Fibroblast of lung (primary cell): ENCODE data around the gene HMCES. TPM values are rescaled to one million over a fixed set of nuclear protein-coding genes. Genes with fewer than 3 reads are reported as not detected.
"Not testable (repeated sequence)": the region's sequence is repeated elsewhere in the genome, so short reads cannot be mapped to it uniquely, and the experiment has no call there.

Source experiments
- DNase-seq, 2 donors: peaks; one replicate each; pipeline versions ENCODE4 v3.0.0 to v3.0.0-alpha.2; 2010; ENCODE audit warnings: low read depth in 2 of 2
- H2AFZ ChIP-seq: 2 replicates; pipeline ENCODE4 v1.5.1; 2012; ENCODE audit warnings: low read length, control low read depth, inconsistent platforms
- H3K27ac ChIP-seq: 2 replicates; pipeline ENCODE4 v1.5.1; 2011; ENCODE audit warnings: low read length, control low read depth; ENCODE audit not compliant: insufficient read depth
- H3K27me3 ChIP-seq: 2 replicates; pipeline ENCODE4 v1.5.1; 2011; ENCODE audit warnings: mild to moderate bottlenecking, low read length; ENCODE audit not compliant: control insufficient read depth, insufficient read depth
- H3K36me3 ChIP-seq: 2 replicates; pipeline ENCODE4 v1.5.1; 2011; ENCODE audit warnings: low read length; ENCODE audit not compliant: control insufficient read depth, insufficient read depth
- H3K4me1 ChIP-seq: 2 replicates; pipeline ENCODE4 v1.5.1; 2011; ENCODE audit warnings: low read length; ENCODE audit not compliant: control insufficient read depth, insufficient read depth; ENCODE audit errors: extremely low read depth
- H3K4me2 ChIP-seq: 2 replicates; pipeline ENCODE4 v1.5.1; 2011; ENCODE audit warnings: low read length, control low read depth; ENCODE audit not compliant: insufficient read depth; ENCODE audit errors: extremely low read depth
- H3K4me3 ChIP-seq, 4 experiments: fragments of 200-600 bp in 1 of 4; sonication (generic) in 1 of 4; replicated peaks in 1 of 4; 2 replicates each; pipeline ENCODE4 v1.5.1; 2011 to 2016; ENCODE audit warnings: low read length in 4 of 4, low read depth in 3 of 4, mild to moderate bottlenecking in 3 of 4, control low read depth in 2 of 4, inconsistent platforms in 1 of 4, mixed read lengths in 1 of 4; ENCODE audit not compliant: insufficient read depth in 1 of 4; ENCODE audit errors: control extremely low read depth in 1 of 4
- H3K79me2 ChIP-seq: 2 replicates; pipeline ENCODE4 v1.5.1; 2012; ENCODE audit warnings: mild to moderate bottlenecking, low read length, inconsistent platforms; ENCODE audit not compliant: control insufficient read depth, insufficient read depth
- H3K9ac ChIP-seq: 2 replicates; pipeline ENCODE4 v1.5.1; 2011; ENCODE audit warnings: mild to moderate bottlenecking, low read length, control low read depth; ENCODE audit not compliant: insufficient read depth
- H3K9me3 ChIP-seq: 2 replicates; pipeline ENCODE4 v1.5.1; 2012; ENCODE audit warnings: low read depth, low read length; ENCODE audit not compliant: control insufficient read depth, insufficient read depth
- H4K20me1 ChIP-seq: 2 replicates; pipeline ENCODE4 v1.5.1; 2011; ENCODE audit warnings: low read length; ENCODE audit not compliant: control insufficient read depth, insufficient read depth; ENCODE audit errors: extremely low read depth
- CTCF ChIP-seq, 2 donors: IDR thresholded peaks in 1 of 2; conservative IDR thresholded peaks in 1 of 2; 1 replicate in 1 of 2; 2 replicates in 1 of 2; pipeline ENCODE4 v1.5.1; 2011 to 2012; ENCODE audit warnings: low read length in 2 of 2, control low read depth in 1 of 2, inconsistent platforms in 1 of 2, low read depth in 1 of 2, mild to moderate bottlenecking in 1 of 2
- EZH2 ChIP-seq: IDR thresholded peaks from 2 replicates; pipeline ENCODE4 v1.5.1; 2012; ENCODE audit warnings: low read length, control low read depth, mild to moderate bottlenecking; ENCODE audit errors: missing control alignments
- polyA plus RNA-seq, 2 donors: library from polyadenylated mRNA; depleted of rRNA in 1 of 2; stranded (reverse) in 1 of 2; unstranded in 1 of 2; fragments of >200 nt; gene quantifications; 2 replicates each; pipeline ENCODE4 v1.2.1, GENCODE V29; 2011 to 2012; ENCODE audit warnings: missing spikeins in 1 of 2
- total RNA-seq: library from RNA; depleted of rRNA; stranded (reverse); fragments of >200 nt; gene quantifications from 2 replicates; pipeline ENCODE4 v1.2.1, GENCODE V29; 2014

HMCES gene
- total and polyA plus RNA-seq, 2 donors (not counting 1 experiment from before 2014, with no cell fraction given), result 12.2 to 22.8 TPM

GRCh38 chr3:129347458-129347845, 68.8 kb downstream of the HMCES start:
- H3K4me2 ChIP-seq, result no peak overlapping the region
- no peak overlapping the region for H3K27ac ChIP-seq
- DNase-seq, result no peak
- H3K9me3 ChIP-seq, result no peaks in the 10 kb centered on the region
- H3K9ac ChIP-seq, result no peak overlapping the region
- H3K27me3 ChIP-seq, result peaks cover 16% of the 10 kb centered on the region
- H3K36me3 ChIP-seq, result no peaks in the 10 kb centered on the region
- H2AFZ ChIP-seq, result no peak overlapping the region
- H3K4me3 ChIP-seq, result no peak overlapping the region
- H3K79me2 ChIP-seq, result no peaks in the 10 kb centered on the region
- no peaks in the 10 kb centered on the region for H3K4me1 ChIP-seq
- TF ChIP-seq CTCF (conservative IDR thresholded peaks at IDR 0.05 in 1 of 2, IDR thresholded peaks at IDR 0.05 in 1 of 2; ENCODE audit: low read depth in 1 of 2, low read length in 2 of 2), result no peak
- no peak for TF ChIP-seq EZH2
- H4K20me1 ChIP-seq, result no peaks in the 10 kb centered on the region

- Histone ChIP-seq H4K20me1 (no peaks in the 10 kb centered on the region), H3K4me3 (no peak overlapping the region), H3K27ac (no peak overlapping the region), H3K27me3 (peaks cover 12% of the 10 kb centered on the region), H2AFZ (no peak overlapping the region), H3K4me2 (no peak overlapping the region), H3K4me1 (no peaks in the 10 kb centered on the region), H3K79me2 (no peaks in the 10 kb centered on the region), H3K36me3 (no peaks in the 10 kb centered on the region), H3K9ac (no peak overlapping the region), H3K9me3 (no peaks in the 10 kb centered on the region)
- TF ChIP-seq EZH2 (no peak), CTCF (conservative IDR thresholded peaks at IDR 0.05 in 1 of 2, IDR thresholded peaks at IDR 0.05 in 1 of 2; ENCODE audit: low read depth in 1 of 2, low read length in 2 of 2) (no peak)
- no peak for DNase-seq
Observed at GRCh38 chr3:129348734-129349133, 70.1 kb downstream of the HMCES start.

- not testable (repeated sequence) for H3K4me1 ChIP-seq, H3K79me2 ChIP-seq, H3K36me3 ChIP-seq, H3K4me3 ChIP-seq, DNase-seq, H3K27ac ChIP-seq, H3K4me2 ChIP-seq, H3K9ac ChIP-seq, H3K9me3 ChIP-seq, H2AFZ ChIP-seq, H4K20me1 ChIP-seq
- H3K27me3 ChIP-seq, result peaks cover 12% of the 10 kb centered on the region
Observed at GRCh38 chr3:129349169-129349568, 70.5 kb downstream of the HMCES start.
